Keratinocyte (primary cell): ENCODE data around the gene TERB1. TPM values are rescaled to one million over a fixed set of nuclear protein-coding genes. Genes with fewer than 3 reads are reported as not detected.

Source experiments
- DNase-seq: peaks from one replicate; pipeline ENCODE4 v3.0.0-alpha.2; 2011; ENCODE audit warnings: low read depth, missing footprints, low spot score
- FAIRE-seq: peaks from 2 replicates; lab custom pipeline; 2011; peaks lifted over from hg19 to GRCh38; lab: Jason Lieb, UNC
- H2AFZ ChIP-seq: 2 replicates; pipeline ENCODE4 v1.6.0; 2012; ENCODE audit warnings: low read length, control low read depth, inconsistent platforms; ENCODE audit not compliant: control insufficient read depth
- H3K27ac ChIP-seq: 2 replicates; pipeline ENCODE4 v1.5.1; 2011; ENCODE audit warnings: low read length; ENCODE audit not compliant: control insufficient read depth, insufficient read depth
- H3K27me3 ChIP-seq: 3 replicates; pipeline ENCODE4 v1.6.0; 2011; ENCODE audit warnings: low read length; ENCODE audit not compliant: control insufficient read depth, insufficient read depth; ENCODE audit errors: extremely low read depth
- H3K36me3 ChIP-seq, 2 experiments: 2 replicates in 1 of 2; 3 replicates in 1 of 2; pipeline ENCODE4 v1.5.1; 2011; ENCODE audit warnings: low read length in 2 of 2, mild to moderate bottlenecking in 1 of 2; ENCODE audit not compliant: control insufficient read depth in 2 of 2, insufficient read depth in 2 of 2; ENCODE audit errors: extremely low read depth in 1 of 2
- H3K4me1 ChIP-seq: 3 replicates; pipeline ENCODE4 v1.5.1; 2011; ENCODE audit warnings: low read length; ENCODE audit not compliant: control insufficient read depth, insufficient read depth; ENCODE audit errors: extremely low read depth
- H3K4me2 ChIP-seq: 3 replicates; pipeline ENCODE4 v1.6.0; 2011; ENCODE audit warnings: low read depth, low read length; ENCODE audit not compliant: control insufficient read depth, insufficient read depth; ENCODE audit errors: extremely low read depth
- H3K4me3 ChIP-seq, 3 experiments: fragments of 200-600 bp in 1 of 3; sonication (generic) in 1 of 3; 2 replicates in 2 of 3; 3 replicates in 1 of 3; pipeline ENCODE4 v1.5.1; 2011 to 2016; ENCODE audit warnings: low read length in 3 of 3, mild to moderate bottlenecking in 3 of 3, control low read depth in 2 of 3, inconsistent platforms in 1 of 3, low read depth in 1 of 3, mixed read lengths in 1 of 3, mixed run types in 1 of 3, moderate library complexity in 1 of 3; ENCODE audit not compliant: control insufficient read depth in 2 of 3, insufficient read depth in 2 of 3; ENCODE audit errors: extremely low read depth in 1 of 3
- H3K79me2 ChIP-seq: 2 replicates; pipeline ENCODE4 v1.6.0; 2012; ENCODE audit warnings: low read length; ENCODE audit not compliant: control insufficient read depth, insufficient read depth
- H3K9ac ChIP-seq: 3 replicates; pipeline ENCODE4 v1.6.0; 2011; ENCODE audit warnings: low read length; ENCODE audit not compliant: control insufficient read depth, insufficient read depth; ENCODE audit errors: extremely low read depth
- H3K9me1 ChIP-seq: 3 replicates; pipeline ENCODE4 v1.6.0; 2011; ENCODE audit warnings: low read length; ENCODE audit not compliant: control insufficient read depth, insufficient read depth; ENCODE audit errors: extremely low read depth
- H3K9me3 ChIP-seq: 2 replicates; pipeline ENCODE4 v1.5.1; 2012; ENCODE audit warnings: low read depth, low read length; ENCODE audit not compliant: control insufficient read depth
- H4K20me1 ChIP-seq: 3 replicates; pipeline ENCODE4 v1.6.0; 2011; ENCODE audit warnings: low read length; ENCODE audit not compliant: control insufficient read depth, insufficient read depth; ENCODE audit errors: extremely low read depth
- EZH2 ChIP-seq: IDR thresholded peaks from one replicate; pipeline ENCODE4 v1.6.1; 2012; ENCODE audit warnings: inconsistent platforms, mild to moderate bottlenecking, low read length, moderate library complexity
- dilution Hi-C: fragments of 300-500 bp; cut with MboI; formaldehyde crosslinking; loops from one replicate; pipeline ENCODE4 v1.7.0; 2020; ENCODE audit warnings: low sequenced_read_pairs; ENCODE audit not compliant: extremely low pct_ligation_motif_present
- polyA plus RNA-seq, 5 experiments: library from polyadenylated mRNA; depleted of rRNA in 3 of 5; stranded (reverse) in 3 of 5; stranded (forward) in 1 of 5; unstranded in 1 of 5; fragments of >200 nt; gene quantifications; 1 replicate in 1 of 5; 2 replicates in 3 of 5; 3 replicates in 1 of 5; pipeline versions ENCODE4 v1.2.1 to v1.2.3, GENCODE V29; 2011 to 2012; ENCODE audit warnings: missing spikeins in 2 of 5, low read depth in 1 of 5, low replicate concordance in 1 of 5
- TF ChIP-seq, protein P1 (sequence below), 3 experiments: IDR thresholded peaks in 1 of 3; conservative IDR thresholded peaks in 1 of 3; optimal IDR thresholded peaks in 1 of 3; 2 replicates in 2 of 3; 3 replicates in 1 of 3; pipeline versions ENCODE3 to v1.5.1; 2011; ENCODE audit warnings: low read length in 3 of 3, mild to moderate bottlenecking in 3 of 3, moderate library complexity in 2 of 3, control low read depth in 1 of 3, inconsistent platforms in 1 of 3; ENCODE audit not compliant: insufficient read depth in 2 of 3; ENCODE audit errors: extremely low read depth in 1 of 3

The TERB1 gene
- polyA plus RNA-seq, 1 donor (not counting 4 experiments of a cell fraction or from before 2014, with no cell fraction given): 0.22 TPM

GRCh38 chr16:66843191-66843590 is 41.8 kb upstream of the TERB1 start:
- FAIRE-seq (no peak), DNase-seq (no peak)
- Histone ChIP-seq H3K9ac (no peak overlapping the region), H3K9me3 (no peaks in the 10 kb centered on the region), H2AFZ (no peak overlapping the region), H3K27me3 (peaks cover 46% of the 10 kb centered on the region), H3K9me1 (no peaks in the 10 kb centered on the region), H3K4me3 (no peak overlapping the region), H3K27ac (no peak overlapping the region), H4K20me1 (no peaks in the 10 kb centered on the region), H3K4me2 (no peak overlapping the region), H3K36me3 (no peaks in the 10 kb centered on the region), H3K4me1 (no peaks in the 10 kb centered on the region), H3K79me2 (no peaks in the 10 kb centered on the region)
- no peak for TF ChIP-seq EZH2
- TF ChIP-seq, protein P1, sequence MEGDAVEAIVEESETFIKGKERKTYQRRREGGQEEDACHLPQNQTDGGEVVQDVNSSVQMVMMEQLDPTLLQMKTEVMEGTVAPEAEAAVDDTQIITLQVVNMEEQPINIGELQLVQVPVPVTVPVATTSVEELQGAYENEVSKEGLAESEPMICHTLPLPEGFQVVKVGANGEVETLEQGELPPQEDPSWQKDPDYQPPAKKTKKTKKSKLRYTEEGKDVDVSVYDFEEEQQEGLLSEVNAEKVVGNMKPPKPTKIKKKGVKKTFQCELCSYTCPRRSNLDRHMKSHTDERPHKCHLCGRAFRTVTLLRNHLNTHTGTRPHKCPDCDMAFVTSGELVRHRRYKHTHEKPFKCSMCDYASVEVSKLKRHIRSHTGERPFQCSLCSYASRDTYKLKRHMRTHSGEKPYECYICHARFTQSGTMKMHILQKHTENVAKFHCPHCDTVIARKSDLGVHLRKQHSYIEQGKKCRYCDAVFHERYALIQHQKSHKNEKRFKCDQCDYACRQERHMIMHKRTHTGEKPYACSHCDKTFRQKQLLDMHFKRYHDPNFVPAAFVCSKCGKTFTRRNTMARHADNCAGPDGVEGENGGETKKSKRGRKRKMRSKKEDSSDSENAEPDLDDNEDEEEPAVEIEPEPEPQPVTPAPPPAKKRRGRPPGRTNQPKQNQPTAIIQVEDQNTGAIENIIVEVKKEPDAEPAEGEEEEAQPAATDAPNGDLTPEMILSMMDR (optimal IDR thresholded peaks at IDR 0.05 in 1 of 3, IDR thresholded peaks at IDR 0.05 in 1 of 3, conservative IDR thresholded peaks at IDR 0.05 in 1 of 3; ENCODE audit: extremely low read depth in 1 of 3, insufficient read depth in 2 of 3, low read length in 3 of 3): no peak
- dilution Hi-C loops: no loop called here

GRCh38 chr16:66842765-66843164 is 41.4 kb upstream of the TERB1 start:
- no peak overlapping the region for H2AFZ ChIP-seq

More at GRCh38 chr16:66842765-66843164, 41.4 kb upstream of the TERB1 start:
- H3K4me2 ChIP-seq: no peak overlapping the region
- no peaks in the 10 kb centered on the region for H3K9me3 ChIP-seq
- H4K20me1 ChIP-seq: no peaks in the 10 kb centered on the region
- no peaks in the 10 kb centered on the region for H3K36me3 ChIP-seq
- no peaks in the 10 kb centered on the region for H3K79me2 ChIP-seq
- H3K4me1 ChIP-seq: no peaks in the 10 kb centered on the region
- no peak overlapping the region for H3K4me3 ChIP-seq
- peaks cover 45% of the 10 kb centered on the region for H3K27me3 ChIP-seq
- TF ChIP-seq, protein P1 (optimal IDR thresholded peaks at IDR 0.05 in 1 of 3, IDR thresholded peaks at IDR 0.05 in 1 of 3, conservative IDR thresholded peaks at IDR 0.05 in 1 of 3; ENCODE audit: extremely low read depth in 1 of 3, insufficient read depth in 2 of 3, low read length in 3 of 3): no peak
- TF ChIP-seq EZH2: no peak
- FAIRE-seq (no peak), DNase-seq (no peak)
- no peak overlapping the region for H3K27ac ChIP-seq
- no peaks in the 10 kb centered on the region for H3K9me1 ChIP-seq
- dilution Hi-C loops: no loop called here
- no peak overlapping the region for H3K9ac ChIP-seq
